Fibroblast of pulmonary artery (primary cell): ENCODE data around the gene IFIT2.

ENCODE experiments used
- DNase-seq: peaks from one replicate; pipeline ENCODE4 v3.0.0-alpha.2; 2010; ENCODE audit warnings: low read depth
- H3K4me3 ChIP-seq: replicated peaks from 2 replicates; pipeline ENCODE4 v1.5.1; 2011; ENCODE audit warnings: low read depth, mild to moderate bottlenecking, control low read depth, low read length, moderate library complexity
- TF ChIP-seq, protein P1 (sequence below): IDR thresholded peaks from 2 replicates; pipeline ENCODE4 v1.5.1; 2011; ENCODE audit warnings: mild to moderate bottlenecking, control low read depth, low read length, inconsistent platforms; ENCODE audit errors: missing control alignments

Gene IFIT2

DNA sequence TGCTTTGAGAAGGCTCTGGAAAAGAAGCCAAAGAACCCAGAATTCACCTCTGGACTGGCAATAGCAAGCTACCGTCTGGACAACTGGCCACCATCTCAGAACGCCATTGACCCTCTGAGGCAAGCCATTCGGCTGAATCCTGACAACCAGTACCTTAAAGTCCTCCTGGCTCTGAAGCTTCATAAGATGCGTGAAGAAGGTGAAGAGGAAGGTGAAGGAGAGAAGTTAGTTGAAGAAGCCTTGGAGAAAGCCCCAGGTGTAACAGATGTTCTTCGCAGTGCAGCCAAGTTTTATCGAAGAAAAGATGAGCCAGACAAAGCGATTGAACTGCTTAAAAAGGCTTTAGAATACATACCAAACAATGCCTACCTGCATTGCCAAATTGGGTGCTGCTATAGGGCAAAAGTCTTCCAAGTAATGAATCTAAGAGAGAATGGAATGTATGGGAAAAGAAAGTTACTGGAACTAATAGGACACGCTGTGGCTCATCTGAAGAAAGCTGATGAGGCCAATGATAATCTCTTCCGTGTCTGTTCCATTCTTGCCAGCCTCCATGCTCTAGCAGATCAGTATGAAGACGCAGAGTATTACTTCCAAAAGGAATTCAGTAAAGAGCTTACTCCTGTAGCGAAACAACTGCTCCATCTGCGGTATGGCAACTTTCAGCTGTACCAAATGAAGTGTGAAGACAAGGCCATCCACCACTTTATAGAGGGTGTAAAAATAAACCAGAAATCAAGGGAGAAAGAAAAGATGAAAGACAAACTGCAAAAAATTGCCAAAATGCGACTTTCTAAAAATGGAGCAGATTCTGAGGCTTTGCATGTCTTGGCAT, 4.8 kb downstream of the IFIT2 start:
- no peak for DNase-seq
- TF ChIP-seq, protein P1, sequence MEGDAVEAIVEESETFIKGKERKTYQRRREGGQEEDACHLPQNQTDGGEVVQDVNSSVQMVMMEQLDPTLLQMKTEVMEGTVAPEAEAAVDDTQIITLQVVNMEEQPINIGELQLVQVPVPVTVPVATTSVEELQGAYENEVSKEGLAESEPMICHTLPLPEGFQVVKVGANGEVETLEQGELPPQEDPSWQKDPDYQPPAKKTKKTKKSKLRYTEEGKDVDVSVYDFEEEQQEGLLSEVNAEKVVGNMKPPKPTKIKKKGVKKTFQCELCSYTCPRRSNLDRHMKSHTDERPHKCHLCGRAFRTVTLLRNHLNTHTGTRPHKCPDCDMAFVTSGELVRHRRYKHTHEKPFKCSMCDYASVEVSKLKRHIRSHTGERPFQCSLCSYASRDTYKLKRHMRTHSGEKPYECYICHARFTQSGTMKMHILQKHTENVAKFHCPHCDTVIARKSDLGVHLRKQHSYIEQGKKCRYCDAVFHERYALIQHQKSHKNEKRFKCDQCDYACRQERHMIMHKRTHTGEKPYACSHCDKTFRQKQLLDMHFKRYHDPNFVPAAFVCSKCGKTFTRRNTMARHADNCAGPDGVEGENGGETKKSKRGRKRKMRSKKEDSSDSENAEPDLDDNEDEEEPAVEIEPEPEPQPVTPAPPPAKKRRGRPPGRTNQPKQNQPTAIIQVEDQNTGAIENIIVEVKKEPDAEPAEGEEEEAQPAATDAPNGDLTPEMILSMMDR = no peak
- H3K4me3 ChIP-seq = no peak overlapping the region

DNA sequence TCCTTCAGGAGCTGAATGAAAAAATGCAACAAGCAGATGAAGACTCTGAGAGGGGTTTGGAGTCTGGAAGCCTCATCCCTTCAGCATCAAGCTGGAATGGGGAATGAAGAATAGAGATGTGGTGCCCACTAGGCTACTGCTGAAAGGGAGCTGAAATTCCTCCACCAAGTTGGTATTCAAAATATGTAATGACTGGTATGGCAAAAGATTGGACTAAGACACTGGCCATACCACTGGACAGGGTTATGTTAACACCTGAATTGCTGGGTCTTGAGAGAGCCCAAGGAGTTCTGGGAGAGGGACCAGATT, 5.4 kb downstream of the IFIT2 start:
- no peak overlapping the region for H3K4me3 ChIP-seq
- DNase-seq = no peak
- TF ChIP-seq, protein P1 = no peak

DNA sequence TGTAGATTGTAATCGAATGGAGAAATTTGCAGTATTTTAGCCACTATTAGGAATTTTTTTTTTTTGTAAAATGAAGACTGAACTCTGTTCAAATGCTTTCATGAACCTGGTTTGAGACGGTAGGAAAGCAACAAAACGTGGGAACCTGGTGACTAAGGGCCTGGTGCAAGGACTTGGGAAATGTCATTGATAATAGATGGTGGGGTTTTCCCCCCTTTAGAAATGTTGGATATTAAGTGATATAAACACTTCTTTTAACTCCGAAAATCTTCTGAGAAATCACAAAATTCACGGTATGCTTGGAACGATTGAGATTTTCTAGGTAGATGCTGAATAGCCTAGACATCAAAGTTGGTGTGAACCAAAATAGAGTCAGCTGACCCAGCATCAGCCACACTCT, 6.4 kb downstream of the IFIT2 start:
- no peak for DNase-seq
- H3K4me3 ChIP-seq = no peak overlapping the region
- TF ChIP-seq, protein P1 = no peak

DNA sequence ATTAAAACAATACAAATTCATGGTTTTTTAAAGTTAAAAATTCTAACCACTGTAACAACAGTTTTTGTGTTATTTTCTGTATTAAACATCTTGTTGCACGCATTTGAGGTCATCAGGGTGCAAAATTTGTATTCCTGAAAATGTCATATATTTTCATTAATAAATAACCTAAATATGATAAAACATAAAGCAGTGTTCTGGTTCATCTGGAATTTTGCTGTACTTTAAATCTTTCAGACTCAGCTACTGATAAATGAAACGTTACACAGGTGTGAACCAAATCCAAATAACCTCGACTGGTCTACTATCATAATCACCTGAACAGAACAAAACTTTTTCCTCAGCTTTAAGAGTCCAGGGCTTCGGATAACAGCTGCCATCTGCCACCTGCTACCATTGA, 6.9 kb downstream of the IFIT2 start:
- no peak overlapping the region for H3K4me3 ChIP-seq
- no peak for DNase-seq
- TF ChIP-seq, protein P1 = no peak

DNA sequence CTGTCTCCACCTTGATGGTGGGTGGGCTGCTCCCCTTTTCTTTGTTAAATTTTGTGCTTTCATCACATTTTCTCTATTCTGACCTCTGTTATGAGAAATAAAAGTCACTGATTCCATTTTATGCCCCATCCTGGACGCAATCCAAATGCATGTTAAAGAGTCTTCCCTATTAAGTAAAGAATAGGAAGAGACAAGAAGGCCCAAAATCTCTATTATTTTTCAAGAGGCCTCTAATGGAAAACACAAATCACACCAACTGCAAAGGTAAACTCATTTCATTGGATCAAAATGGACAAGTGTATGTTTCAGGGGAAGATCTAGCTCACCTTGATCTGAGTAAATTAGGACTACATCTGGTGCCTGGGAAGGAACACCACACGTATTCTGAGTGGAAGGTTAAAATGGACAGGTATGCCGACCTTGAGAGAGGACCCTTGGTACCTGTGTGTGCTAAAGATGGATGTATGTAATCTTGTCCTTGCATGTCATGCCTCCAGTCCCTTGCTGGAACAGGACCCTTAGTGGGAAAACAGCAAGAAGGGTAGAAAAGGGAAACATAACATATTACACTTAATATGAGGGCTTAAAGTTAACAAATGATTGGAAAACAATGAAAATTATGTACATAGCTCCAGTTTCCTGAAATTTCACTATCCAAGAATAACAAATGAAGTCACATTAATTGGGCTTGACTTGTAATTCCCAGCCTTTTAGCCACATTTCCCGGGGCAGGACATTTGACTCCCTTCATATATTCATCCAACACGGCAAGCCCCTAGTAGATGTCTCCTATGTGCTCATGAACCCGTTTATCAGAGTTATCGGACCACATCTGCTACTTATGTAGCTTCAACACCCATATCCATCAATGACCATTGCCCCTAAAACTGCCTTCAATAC, 7.6 kb downstream of the IFIT2 start:
- TF ChIP-seq, protein P1 = no peak
- no peak for DNase-seq
- no peak overlapping the region for H3K4me3 ChIP-seq

DNA sequence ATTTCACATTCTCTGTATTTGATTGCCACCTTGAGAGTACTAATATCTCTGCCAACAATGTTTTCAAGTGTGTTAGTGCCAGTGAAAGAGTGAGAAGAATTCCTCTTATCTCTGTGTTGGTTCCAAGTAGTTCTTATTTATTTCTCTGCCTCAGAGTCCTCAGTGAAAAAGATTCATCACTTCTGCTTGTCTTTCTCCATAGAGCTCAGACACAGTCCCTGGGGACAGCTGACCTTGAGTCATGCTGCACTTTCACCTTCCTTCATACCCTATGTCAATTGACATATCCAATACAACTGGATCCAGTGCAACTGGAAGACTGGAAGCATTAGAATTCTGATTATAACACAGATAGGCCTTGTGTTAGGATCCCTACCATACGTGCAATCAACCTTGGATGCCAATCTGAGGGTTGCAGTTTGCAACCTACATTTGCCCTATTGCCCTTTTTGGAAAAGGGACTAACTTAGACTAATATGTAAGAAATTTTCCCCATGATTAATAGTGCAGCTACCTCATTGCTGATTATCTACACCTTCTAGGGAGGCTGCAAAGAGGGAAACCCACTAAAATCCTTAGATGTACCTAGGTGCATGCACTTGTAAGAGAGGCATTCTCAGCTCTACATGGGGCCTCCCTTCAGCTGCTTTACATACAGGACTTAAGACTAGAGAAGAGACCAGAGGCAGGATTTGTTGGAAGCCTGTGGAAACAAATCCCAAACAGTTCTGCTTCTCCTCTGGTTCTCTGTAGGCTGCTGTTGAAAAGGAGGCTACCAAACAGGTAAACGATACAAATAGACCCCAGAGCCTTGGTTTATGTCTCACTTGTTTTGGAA, 8.4 kb downstream of the IFIT2 start:
- TF ChIP-seq, protein P1 = no peak
- H3K4me3 ChIP-seq = no peak overlapping the region

More for the DNA sequence above, 8.4 kb downstream of the IFIT2 start:
- no peak for DNase-seq
